A673 (cell line): Measurements from ENCODE around the gene CKB.

Experiments used
- CTCF ChIP-seq: fragments of 300-800, 200-600 bp; sonication (generic); conservative IDR thresholded peaks from 2 replicates; pipeline ENCODE4 v1.5.1; 2017; ENCODE audit warnings: low read depth, mild to moderate bottlenecking, antibody characterized with exemption, low read length, moderate library complexity, mixed read lengths
- EZH2 ChIP-seq: fragments of 200-600 bp; sonication (generic); IDR thresholded peaks from 2 replicates; pipeline ENCODE4 v1.6.1; 2017; ENCODE audit warnings: borderline replicate concordance, low read depth, mild to moderate bottlenecking, mixed read lengths, antibody characterized with exemption, low read length; ENCODE audit not compliant: poor library complexity, severe bottlenecking

GRCh38 chr14:103563226-103563620, 40.6 kb upstream of the CKB start:
- TF ChIP-seq CTCF (no peak), EZH2 (no peak)
